IPS DF 4.7 (cell line): ENCODE data around the gene GSTO2.
"Not testable (repeated sequence)": the region's sequence is repeated elsewhere in the genome, so short reads cannot be mapped to it uniquely, and the experiment has no call there.

Source experiments
- DNase-seq: peaks from one replicate; pipeline ENCODE4 v3.0.0-alpha.2; 2013; ENCODE audit warnings: low spot score; ENCODE audit errors: extremely low read depth

Gene GSTO2

DNA sequence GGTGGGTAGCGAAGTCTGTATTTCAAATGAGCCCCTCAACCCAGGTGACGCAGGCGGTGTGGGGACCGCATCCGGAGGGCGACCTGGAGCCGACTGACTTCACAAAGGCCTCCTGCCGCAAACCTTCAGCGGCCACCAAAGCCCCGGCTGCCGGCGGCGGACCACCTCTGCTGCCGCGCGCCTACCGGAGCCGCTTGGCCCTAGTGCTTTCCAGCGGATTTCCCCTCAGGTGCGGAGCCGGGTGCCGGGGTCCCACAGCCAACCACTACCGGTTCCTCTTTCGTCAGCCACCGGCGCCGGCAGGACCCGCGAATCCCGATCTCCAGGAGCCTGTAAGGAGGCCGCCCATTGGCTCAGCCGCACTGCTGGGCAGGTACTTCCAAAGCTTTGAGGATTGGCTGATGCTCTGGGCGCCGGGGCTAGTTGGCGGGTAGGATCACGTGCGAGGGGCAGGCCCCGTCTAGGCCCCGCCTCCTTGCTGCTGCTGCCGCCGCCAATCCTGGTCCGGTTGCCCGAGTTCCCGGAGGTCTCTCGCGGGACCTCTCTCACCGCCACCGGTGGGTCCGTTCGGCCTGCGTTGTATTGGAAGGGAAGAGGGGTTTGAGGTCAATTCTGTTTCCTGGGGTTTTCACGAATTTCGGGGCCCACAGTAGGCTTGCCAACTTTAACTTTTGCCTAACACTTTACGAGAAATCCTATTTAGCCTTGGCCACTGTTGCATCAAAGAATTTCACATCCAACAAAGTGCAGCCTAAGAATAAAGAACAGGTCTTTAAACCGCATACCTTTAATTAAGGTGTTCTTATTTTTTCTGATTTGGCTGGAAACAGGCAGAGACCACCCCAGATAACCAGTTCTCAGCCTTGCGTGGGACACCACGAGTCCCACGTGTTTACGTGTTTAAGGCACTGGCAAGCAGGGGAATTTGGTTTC lies at the start of gene GSTO2:
Gene GSTO2, plus strand, starts transcription at position 472 of the 933 bp plus-strand sequence. CDS start 5,732 bp downstream, outside the sequence.
- DNase-seq = no peak

DNA sequence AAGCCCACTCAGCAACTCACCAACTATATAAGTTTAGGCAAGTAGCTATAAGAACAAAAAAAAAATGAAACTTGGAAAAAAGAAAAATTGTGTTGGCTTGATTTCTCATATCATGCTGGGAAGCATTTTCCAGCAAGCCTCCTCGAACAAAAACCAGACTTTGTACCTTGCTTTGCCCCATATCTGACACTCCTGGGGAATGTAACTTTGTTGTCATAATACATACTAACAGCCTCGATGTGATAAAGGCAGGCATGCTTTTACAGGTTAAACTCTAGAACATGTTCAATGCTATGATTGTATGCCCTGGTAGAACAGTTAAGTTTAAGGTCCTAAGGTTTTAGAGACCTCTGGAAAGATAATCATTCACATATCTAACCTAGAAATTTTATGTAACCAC lies 48.5 kb upstream of the GSTO2 start:
- DNase-seq = no peak

DNA sequence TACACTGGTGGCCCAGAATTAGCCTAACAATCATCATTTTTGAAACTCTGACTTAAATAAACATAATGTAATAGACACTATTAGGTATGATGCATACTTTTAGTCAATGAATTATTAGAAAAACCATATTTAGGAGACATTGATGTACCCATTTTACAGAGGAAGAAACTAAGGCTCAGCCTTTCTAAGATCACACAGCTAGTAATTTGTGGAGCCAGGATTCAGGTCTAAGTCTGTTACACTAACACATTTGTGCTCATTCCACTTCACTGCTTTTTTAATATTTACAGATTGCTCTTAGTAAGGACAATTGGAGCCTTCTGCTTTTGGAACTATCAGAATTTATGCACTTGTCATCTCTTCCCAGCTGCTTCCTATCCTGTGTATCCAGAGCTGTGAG lies 45.7 kb upstream of the GSTO2 start:
- no peak for DNase-seq

DNA sequence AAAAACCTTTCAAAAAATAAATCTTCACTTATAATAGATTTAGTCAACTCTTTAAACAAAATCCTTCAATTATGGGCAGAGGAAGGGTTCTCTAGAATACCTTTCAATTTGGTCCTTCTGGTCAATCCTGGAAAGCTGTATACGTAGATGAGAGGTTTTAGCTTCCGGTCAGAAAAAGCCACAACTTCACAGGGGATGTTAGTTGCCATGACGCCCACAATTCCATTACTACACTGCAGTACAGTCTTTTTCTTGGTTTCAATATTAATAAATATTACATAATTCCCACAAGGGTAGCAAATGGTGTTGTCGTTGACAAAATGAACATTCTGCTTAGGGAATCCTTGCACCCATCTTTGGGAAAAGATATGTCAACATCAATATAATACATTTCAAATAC lies 38.5 kb upstream of the GSTO2 start:
- no peak for DNase-seq

GRCh38 chr10:104231784-104232612 lies 37.0 kb upstream of the GSTO2 start, which contains the start of gene CFAP43:
TSS of gene CFAP43 (minus strand) at chr10:104232364. CDS start at chr10:104232246, 118 bp downstream.
- peak; percentile 84 for DNase-seq

DNA sequence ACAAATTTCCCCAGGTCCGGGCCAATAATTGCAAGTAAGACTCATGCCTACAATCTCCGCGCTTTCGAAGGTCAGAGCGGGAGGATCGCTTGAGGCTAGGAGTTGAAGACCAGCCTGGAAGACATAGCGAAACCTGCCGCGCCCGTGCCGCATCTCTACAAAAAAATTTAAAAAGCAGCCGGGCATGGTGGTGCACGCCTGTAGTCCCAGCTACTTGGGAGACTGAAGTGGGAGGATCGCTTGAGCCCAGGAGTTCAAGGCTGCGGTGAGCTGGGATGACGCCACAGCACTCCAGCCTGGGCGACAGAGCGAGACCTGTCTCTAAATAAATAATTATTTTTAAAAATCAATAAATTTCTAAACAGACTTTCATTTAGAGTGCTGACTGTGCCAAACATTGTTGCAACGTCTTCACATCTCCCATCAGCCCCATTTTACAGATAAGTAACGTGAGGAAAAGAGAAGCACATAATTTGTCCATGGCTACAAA lies 36.3 kb upstream of the GSTO2 start:
- DNase-seq = no peak

DNA sequence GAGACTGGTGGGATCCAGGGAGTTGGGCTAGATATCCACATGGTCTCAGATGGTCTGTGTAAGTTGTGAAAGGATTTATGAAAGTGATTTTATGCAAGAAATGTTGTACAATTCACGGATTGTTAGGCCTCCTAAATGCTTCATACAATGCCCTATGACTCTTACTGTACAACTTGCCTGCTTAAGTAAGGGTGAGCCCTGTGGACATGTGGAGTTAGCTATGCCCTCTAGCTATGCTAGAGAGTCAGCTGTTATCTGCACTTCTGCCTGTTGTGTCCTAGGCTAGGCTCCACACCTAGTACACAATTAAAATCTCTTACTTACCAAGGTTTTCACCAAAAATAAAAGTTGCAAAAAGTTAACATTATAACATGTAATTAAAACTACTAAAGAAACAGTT lies 35.2 kb upstream of the GSTO2 start:
- DNase-seq = no peak

- no peak for DNase-seq
These were observed 34.0 kb upstream of the GSTO2 start for GRCh38 chr10:104234934-104235333.

DNA sequence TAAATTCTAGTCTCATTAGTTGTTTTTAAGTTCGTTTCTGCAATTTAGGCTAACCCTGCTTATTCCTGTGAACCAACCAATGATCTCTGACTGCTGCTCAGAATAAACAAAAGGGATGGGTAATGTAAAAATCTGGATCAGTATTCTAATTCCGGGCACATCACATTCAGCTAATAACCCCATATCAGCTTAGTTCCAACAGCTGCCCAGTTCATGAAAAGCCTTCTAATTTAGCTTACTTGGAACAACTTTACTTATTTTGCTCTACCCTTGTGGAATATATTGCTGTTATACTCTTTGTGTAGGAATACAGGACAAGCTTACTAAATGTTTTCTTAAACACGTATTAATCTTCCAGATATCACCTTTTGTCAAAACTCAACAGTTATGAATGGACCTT lies 33.2 kb upstream of the GSTO2 start:
- DNase-seq = no peak

DNA sequence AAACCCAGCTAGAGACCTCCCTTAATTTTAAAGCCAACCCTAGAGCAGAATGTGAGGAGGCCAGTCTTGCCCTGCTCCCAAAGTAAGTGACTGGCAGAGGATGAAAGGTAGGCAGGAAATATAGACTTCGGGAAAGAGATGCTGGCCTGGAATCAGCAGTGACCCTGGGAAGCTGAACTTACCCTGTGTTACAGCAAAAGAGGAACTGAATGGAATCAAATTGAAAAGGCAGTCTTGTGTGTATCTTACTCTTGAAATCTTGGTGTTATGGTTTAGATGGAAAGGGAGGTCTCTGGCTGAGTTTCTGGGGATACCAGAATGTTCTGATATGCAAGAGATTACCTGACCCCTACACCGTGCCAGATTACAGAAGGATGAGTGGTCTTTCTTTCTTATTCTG lies 28.9 kb upstream of the GSTO2 start:
- DNase-seq = no peak

DNA sequence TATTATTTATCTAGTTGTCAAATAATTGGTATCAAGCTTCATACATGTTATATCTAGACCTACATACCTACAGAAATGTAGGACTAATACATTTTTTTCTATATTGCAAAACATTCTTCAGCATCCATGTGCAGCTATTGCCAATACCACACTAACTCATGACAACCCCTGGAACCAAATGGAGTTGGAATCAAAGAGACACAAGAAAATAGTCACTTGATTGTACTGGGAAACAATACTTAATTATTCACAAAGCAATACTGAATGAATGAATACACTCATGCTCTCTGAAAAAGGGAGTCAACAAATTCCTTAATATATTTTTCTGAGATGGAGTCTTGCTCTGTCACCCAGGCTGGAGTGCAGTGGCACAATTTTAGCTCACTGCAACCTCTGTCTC lies 26.4 kb upstream of the GSTO2 start:
- DNase-seq = no peak

DNA sequence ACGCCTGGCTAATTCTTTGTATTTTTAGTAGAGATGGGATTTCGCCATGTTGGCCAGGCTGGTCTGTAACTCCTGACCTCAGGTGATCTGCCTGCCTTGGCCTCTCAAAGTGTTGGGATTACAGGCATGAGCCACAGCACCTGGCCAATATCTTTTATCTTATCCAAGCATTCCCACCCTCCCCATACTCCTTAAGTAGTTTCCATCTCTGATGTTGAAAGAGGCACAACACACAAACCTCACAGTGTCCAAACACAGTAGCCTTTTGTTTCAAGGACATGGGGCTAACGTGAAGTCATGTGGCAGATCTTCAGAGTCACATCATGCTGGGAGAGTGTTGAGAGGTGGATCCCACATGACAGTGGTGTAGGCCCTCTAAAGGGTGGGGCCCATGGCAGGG lies 26.0 kb upstream of the GSTO2 start:
- not testable (repeated sequence) for DNase-seq

DNA sequence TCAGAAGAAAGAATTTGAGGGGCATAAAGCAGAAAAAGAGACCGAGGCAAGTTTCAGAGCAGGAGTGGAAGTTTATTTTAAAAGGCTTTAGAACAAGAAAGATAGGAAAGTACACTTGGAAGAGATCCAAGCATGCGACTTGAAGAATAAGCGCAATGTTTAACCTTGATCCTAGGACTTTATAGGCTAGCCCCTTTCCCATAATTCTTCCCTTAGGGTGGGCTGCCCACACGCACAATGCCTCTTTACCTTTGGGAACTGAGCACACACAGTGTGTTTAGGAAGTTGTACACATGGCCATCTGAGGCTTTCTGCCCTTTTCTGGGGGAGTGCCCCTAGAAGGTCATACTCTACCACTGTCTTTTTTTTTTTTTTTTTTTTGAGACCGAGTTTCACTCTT lies 25.5 kb upstream of the GSTO2 start:
- no peak for DNase-seq

GRCh38 chr10:104245066-104245632 lies 23.8 kb upstream of the GSTO2 start:
- DNase-seq = no peak

- no peak for DNase-seq
These were observed 22.0 kb upstream of the GSTO2 start for GRCh38 chr10:104246976-104247375.

DNA sequence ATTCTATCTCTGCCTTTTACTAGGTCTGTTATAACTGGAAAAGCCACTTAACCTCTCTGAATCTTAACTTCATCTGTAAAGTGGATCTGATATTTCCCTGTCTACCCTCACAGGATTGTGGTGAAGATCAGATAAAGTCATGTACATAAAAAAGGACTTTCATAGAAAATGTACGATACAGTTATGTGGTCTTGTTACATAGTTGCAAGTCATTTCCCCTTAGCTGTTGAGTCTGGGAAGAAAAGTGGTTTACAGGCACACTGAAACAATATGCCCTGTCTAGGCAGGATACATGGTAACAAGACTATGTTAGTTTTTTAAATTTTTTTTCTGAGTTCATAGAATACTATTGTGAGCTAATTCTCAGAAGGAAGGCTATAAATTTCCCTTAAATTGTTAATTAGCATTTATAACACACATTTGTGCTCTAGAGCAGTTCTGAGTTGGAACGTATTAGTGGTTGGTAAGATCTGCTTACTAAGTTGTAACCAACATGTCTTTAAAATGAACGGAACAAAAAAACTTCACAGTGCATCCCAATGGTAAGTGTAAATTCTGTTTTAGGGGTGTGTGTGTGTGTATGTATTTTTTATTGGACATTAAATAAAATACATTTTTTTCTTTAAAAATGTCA lies 21.4 kb upstream of the GSTO2 start:
- DNase-seq = no peak

- DNase-seq = not testable (repeated sequence)
These were observed 20.1 kb upstream of the GSTO2 start for GRCh38 chr10:104248931-104249330.

DNA sequence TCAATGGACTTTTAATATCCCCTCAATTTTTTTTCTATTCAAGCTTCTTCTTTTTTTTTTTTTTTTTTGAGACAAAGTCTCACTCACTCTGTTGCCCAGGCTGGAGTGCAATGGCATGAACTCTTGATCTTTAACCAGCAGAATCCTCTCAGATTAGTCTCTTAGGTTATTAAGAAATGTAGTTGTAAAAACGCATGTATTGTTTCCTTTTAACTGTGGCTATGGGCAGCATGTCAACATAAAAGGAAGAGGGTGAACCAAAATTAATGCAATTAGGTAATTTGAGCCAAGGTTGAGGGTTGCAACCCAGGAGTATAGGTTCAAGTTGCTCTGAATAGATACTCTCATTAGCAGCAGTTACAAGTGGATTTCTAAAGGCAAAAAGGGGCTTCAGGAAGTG lies 18.6 kb upstream of the GSTO2 start:
- DNase-seq = no peak

GRCh38 chr10:104251443-104251842 lies 17.5 kb upstream of the GSTO2 start:
- no peak for DNase-seq

DNA sequence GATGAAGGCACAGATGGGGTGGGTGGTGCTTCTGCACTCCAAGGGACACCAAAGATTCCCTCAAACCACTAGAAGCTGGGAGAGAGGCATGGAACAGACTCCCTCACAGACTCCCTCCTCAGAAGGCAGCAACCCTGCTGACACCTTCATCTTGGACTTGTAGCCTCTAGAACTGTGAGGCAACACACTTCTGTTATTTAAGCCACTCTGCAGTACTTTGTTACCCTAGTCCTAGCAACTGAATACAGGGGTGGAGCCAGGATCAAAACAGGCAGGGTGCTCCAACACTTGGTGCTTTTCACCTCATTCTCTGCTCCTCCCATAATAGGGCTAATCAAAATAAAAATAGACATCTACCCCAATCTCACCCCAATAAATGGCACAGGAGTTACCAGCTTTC lies 16.6 kb upstream of the GSTO2 start:
- DNase-seq = no peak

DNA sequence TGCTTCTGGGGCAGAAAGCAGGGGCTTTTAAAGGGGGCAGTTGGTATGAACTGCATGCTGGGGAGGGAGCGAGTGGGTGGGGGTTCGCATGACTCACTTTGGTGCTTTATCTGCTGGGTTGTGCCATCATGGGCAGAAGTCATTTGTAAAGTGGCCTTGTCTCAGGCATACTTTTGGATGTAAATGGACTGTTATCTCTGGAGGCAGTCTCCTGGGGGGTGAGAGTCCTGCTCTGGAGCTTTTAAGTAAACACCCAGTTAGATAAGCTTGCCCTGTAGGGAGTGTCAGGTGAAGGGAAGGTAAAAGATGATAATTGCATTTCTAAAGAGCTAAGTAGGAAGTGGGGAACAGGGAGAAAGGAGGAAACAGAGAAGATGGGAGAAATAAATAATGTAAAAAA lies 15.9 kb upstream of the GSTO2 start:
- DNase-seq = no peak
